Sigmoid colon (tissue), 7 donors: ENCODE results near the gene CEBPG. TPM values are rescaled to one million over a fixed set of nuclear protein-coding genes. Genes with fewer than 3 reads are reported as not detected.

Experiments used
- DNase-seq: peaks from one replicate; pipeline ENCODE4 v3.0.0-alpha.2; 2019
- H3K27ac ChIP-seq, 4 donors: fragments of 200-600 bp; sonication (generic); one replicate each; pipeline ENCODE4 v1.5.1; 2016 to 2019; ENCODE audit warnings: mild to moderate bottlenecking in 1 of 4
- H3K27me3 ChIP-seq, 3 donors: fragments of 200-600 bp; sonication (generic); one replicate each; pipeline ENCODE4 v1.5.1; 2019; ENCODE audit warnings: mild to moderate bottlenecking in 1 of 3
- H3K36me3 ChIP-seq, 4 donors: fragments of 200-600 bp; sonication (generic); one replicate each; pipeline ENCODE4 v1.5.1; 2016 to 2019
- H3K4me1 ChIP-seq, 4 donors: fragments of 200-600 bp; sonication (generic); one replicate each; pipeline ENCODE4 v1.5.1; 2017 to 2019
- H3K4me3 ChIP-seq, 4 donors: fragments of 200-600 bp; sonication (generic); one replicate each; pipeline ENCODE4 v1.5.1; 2017 to 2019; ENCODE audit warnings: mild to moderate bottlenecking in 2 of 4, moderate library complexity in 1 of 4
- H3K9me3 ChIP-seq, 4 donors: fragments of 200-600 bp in 3 of 4; sonication (generic) in 3 of 4; one replicate each; pipeline versions ENCODE4 v1.5.1 to v1.6.1; 2013 to 2019
- EP300 ChIP-seq, 4 donors: sonication (generic); formaldehyde crosslinking; IDR thresholded peaks; one replicate each; pipeline ENCODE4 v1.6.1; 2017; ENCODE audit warnings: antibody characterized with exemption in 4 of 4
- POLR2A ChIP-seq, 2 donors: fragments of 450-650 bp; IDR thresholded peaks; one replicate each; pipeline ENCODE4 v1.6.1; 2016; ENCODE audit warnings: antibody characterized with exemption in 2 of 2, mild to moderate bottlenecking in 2 of 2, moderate library complexity in 2 of 2
- POLR2AphosphoS5 ChIP-seq, 4 donors: sonication (generic); formaldehyde crosslinking; IDR thresholded peaks; one replicate each; pipeline ENCODE4 v1.6.1; 2017; ENCODE audit warnings: antibody characterized with exemption in 4 of 4
- WGBS, 2 donors: extraction: QIAGEN DNeasy Blood & Tissue Kit; methylation state at CpG; one replicate each; pipeline ENCODE4 v1.1.7; 2013; 5-methylcytosine and 5-hydroxymethylcytosine counted together
- intact Hi-C: fragments of 100-400 bp; cut with DNase I; formaldehyde crosslinking; loops from one replicate; pipeline ENCODE4 v1.15.1; 2023
- polyA plus RNA-seq, 3 donors: library from polyadenylated mRNA; stranded (reverse); fragments of 200-250 nt; gene quantifications; one replicate each; pipeline ENCODE4 v1.2.3, GENCODE V29; 2013
- total RNA-seq, 4 donors: library from RNA; depleted of rRNA; stranded (reverse); fragments of >200 nt; gene quantifications; one replicate each; pipeline ENCODE4 v1.1.0, GENCODE V29; 2016
- TF ChIP-seq, protein P1 (sequence below), 4 experiments: fragments of 450-650 bp in 3 of 4; fragments of 200-600 bp in 1 of 4; IDR thresholded peaks; one replicate each; pipeline ENCODE4 v1.5.1; 2016 to 2019; ENCODE audit warnings: antibody characterized with exemption in 4 of 4, mild to moderate bottlenecking in 3 of 4, moderate library complexity in 2 of 4
- donor health status: healthy with polysubstance abuse.
- donor health status: Bipolar disorder and iron deficiency.
- donor health status: healthy.

Gene CEBPG
- total and polyA plus RNA-seq, 7 donors = 18.6 to 84.6 (median 27.8) TPM

DNA sequence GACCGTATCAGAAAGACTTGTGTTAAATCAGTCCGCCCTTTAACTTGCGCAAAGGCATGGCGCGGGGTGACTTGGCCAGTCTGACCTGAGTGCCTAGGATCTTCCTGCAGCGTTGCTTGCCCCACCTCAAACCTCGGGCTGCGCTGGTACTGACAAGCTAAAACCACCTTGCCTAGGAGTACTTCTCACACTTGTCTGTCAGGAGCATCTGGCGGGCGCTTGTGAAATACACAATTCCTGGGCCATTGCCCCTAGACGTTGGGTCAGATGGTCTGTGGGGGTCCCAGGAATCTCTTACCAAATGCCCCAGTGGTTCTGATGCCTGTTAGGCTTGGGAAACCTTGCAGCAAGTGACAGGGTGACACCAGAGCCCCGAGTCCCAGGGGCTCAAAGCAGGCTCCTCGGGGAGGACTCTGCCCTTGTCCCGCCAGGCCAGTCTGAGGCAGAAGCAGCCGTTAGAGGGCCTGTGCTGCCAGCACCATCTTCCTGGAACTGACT, 12.9 kb downstream of the CEBPG start:
- Histone ChIP-seq H3K27me3 (no peaks in the 10 kb centered on the region), H3K4me3 (no peak overlapping the region), H3K4me1 (peaks cover 5 to 37% (median 35%) of the 10 kb centered on the region in 4 donors), H3K9me3 (no peaks in the 10 kb centered on the region), H3K27ac (no peak overlapping the region), H3K36me3 (peaks cover 0 to 24% (median 2%) of the 10 kb centered on the region in 4 donors)
- intact Hi-C loops = no loop called here
- no peak for DNase-seq
- TF ChIP-seq POLR2AphosphoS5 (IDR thresholded peaks at IDR 0.05) (no peak), POLR2A (IDR thresholded peaks at IDR 0.05) (no peak), EP300 (IDR thresholded peaks at IDR 0.05) (no peak)
- TF ChIP-seq, protein P1, sequence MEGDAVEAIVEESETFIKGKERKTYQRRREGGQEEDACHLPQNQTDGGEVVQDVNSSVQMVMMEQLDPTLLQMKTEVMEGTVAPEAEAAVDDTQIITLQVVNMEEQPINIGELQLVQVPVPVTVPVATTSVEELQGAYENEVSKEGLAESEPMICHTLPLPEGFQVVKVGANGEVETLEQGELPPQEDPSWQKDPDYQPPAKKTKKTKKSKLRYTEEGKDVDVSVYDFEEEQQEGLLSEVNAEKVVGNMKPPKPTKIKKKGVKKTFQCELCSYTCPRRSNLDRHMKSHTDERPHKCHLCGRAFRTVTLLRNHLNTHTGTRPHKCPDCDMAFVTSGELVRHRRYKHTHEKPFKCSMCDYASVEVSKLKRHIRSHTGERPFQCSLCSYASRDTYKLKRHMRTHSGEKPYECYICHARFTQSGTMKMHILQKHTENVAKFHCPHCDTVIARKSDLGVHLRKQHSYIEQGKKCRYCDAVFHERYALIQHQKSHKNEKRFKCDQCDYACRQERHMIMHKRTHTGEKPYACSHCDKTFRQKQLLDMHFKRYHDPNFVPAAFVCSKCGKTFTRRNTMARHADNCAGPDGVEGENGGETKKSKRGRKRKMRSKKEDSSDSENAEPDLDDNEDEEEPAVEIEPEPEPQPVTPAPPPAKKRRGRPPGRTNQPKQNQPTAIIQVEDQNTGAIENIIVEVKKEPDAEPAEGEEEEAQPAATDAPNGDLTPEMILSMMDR (IDR thresholded peaks at IDR 0.05) = no peak
- 86 to 87% methylated on average over 15 of the region's 15 CpGs for WGBS, 2 donors

- peak overlapping the region in 2 of 4 donors; percentile 79 to 86 for H3K27ac ChIP-seq
- H3K27me3 ChIP-seq = no peaks in the 10 kb centered on the region
- peaks cover 0 to 24% (median 2%) of the 10 kb centered on the region in 4 donors for H3K36me3 ChIP-seq
- H3K4me1 ChIP-seq = peaks cover 5 to 48% (median 47%) of the 10 kb centered on the region in 4 donors
- no peaks in the 10 kb centered on the region for H3K9me3 ChIP-seq
- DNase-seq = no peak
- TF ChIP-seq EP300 (IDR thresholded peaks at IDR 0.05) (no peak), POLR2A (IDR thresholded peaks at IDR 0.05) (no peak), POLR2AphosphoS5 (IDR thresholded peaks at IDR 0.05) (no peak)
- intact Hi-C loops = no loop called here
- 96% methylated on average over 39 of the region's 39 CpGs for WGBS, 2 donors
- H3K4me3 ChIP-seq = no peak overlapping the region
Observed at GRCh38 chr19:33387351-33388230, 14.1 kb downstream of the CEBPG start.

GRCh38 chr19:33388231-33388724, 14.8 kb downstream of the CEBPG start:
- 72 to 73% methylated on average over 13 of the region's 13 CpGs for WGBS, 2 donors
- H3K27ac ChIP-seq = peak overlapping the region; percentile 67 to 86 (median 81)
- H3K4me1 ChIP-seq = peaks cover 5 to 55% (median 52%) of the 10 kb centered on the region in 4 donors
- H3K27me3 ChIP-seq = no peaks in the 10 kb centered on the region
- H3K36me3 ChIP-seq = peaks cover 0 to 24% (median 2%) of the 10 kb centered on the region in 4 donors
- intact Hi-C loops = no loop called here
- DNase-seq = peak; percentile 66
- no peak for TF ChIP-seq POLR2AphosphoS5 (IDR thresholded peaks at IDR 0.05)
- TF ChIP-seq EP300 (IDR thresholded peaks at IDR 0.05) = no peak
- no peak for TF ChIP-seq POLR2A (IDR thresholded peaks at IDR 0.05)
- TF ChIP-seq, protein P1 (IDR thresholded peaks at IDR 0.05) = no peak
- H3K9me3 ChIP-seq = no peaks in the 10 kb centered on the region
- no peak overlapping the region for H3K4me3 ChIP-seq

DNA sequence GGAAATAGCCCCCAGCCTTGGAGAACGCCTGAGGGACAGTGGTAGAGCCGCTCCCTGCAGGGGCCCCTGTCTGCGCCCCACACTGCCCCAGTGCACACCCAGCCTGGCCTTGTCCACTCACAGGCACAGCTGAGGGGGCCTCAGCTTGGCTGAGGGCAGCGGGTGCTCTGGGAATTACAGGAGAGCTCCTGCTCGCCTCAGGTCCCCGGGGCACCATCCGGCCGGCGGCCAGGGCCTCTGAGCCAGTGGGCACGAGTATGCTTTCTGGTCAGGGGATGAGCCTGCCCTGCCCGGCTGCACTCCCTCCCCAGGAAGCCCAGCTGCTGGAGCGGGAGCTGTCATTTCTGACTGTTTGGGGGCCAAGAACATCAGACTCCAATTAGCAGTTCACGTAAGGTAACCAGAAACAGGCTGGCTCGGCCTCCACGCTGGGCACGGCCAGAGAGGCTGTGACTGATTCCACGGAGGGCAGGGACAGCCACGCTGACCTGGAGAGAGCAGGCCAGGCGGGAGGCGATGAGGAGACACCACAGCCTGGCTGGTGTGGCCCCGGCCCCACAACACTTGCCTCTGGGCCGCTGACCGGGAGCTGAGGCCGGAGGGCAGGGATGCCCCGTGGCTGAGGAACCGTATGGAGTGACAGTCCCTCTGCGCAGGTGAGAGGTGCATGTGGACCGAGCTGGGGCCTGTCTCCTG, 15.4 kb downstream of the CEBPG start:
- H3K9me3 ChIP-seq = no peaks in the 10 kb centered on the region
- intact Hi-C loops = no loop called here
- peaks cover 5 to 61% (median 57%) of the 10 kb centered on the region in 4 donors for H3K4me1 ChIP-seq
- DNase-seq = peak; percentile 67
- H3K36me3 ChIP-seq = peaks cover 0 to 24% (median 2%) of the 10 kb centered on the region in 4 donors
- H3K27me3 ChIP-seq = no peaks in the 10 kb centered on the region
- 85 to 94% methylated on average over 28 of the region's 28 CpGs for WGBS, 2 donors
- H3K4me3 ChIP-seq = no peak overlapping the region
- peak overlapping the region; percentile 67 to 86 (median 81) for H3K27ac ChIP-seq
- TF ChIP-seq POLR2AphosphoS5 (IDR thresholded peaks at IDR 0.05) (peak in 3 of 4 donors; percentile 18 to 43 (median 36)), EP300 (IDR thresholded peaks at IDR 0.05) (no peak)
- TF ChIP-seq, protein P1 (IDR thresholded peaks at IDR 0.05) = no peak
